NT2/D1 (cell line): ENCODE data around the gene NDUFAF2.

Experiments
- DNase-seq: peaks from one replicate; pipeline ENCODE4 v3.0.0-alpha.2; 2011; ENCODE audit warnings: low read depth, low spot score
- H3K27me3 ChIP-seq: 2 replicates; pipeline ENCODE4 v1.6.0; 2011; ENCODE audit warnings: mild to moderate bottlenecking; ENCODE audit not compliant: insufficient read length, insufficient read depth
- H3K36me3 ChIP-seq: 2 replicates; pipeline ENCODE4 v1.6.1; 2011; ENCODE audit warnings: mild to moderate bottlenecking, low read length, mixed read lengths; ENCODE audit not compliant: insufficient read depth, insufficient read length
- H3K4me1 ChIP-seq: 2 replicates; pipeline ENCODE4 v1.5.1; 2011; ENCODE audit not compliant: insufficient read depth, insufficient read length
- H3K4me3 ChIP-seq: 2 replicates; pipeline ENCODE4 v1.5.1; 2011; ENCODE audit warnings: low read depth; ENCODE audit not compliant: insufficient read length
- H3K9ac ChIP-seq: 2 replicates; pipeline ENCODE4 v1.6.0; 2011; ENCODE audit warnings: low read depth; ENCODE audit not compliant: insufficient read length
- H3K9me3 ChIP-seq: 2 replicates; pipeline ENCODE4 v1.5.1; 2011; ENCODE audit warnings: mild to moderate bottlenecking, low read length; ENCODE audit not compliant: insufficient read depth
- SUZ12 ChIP-seq: IDR thresholded peaks from 2 replicates; pipeline ENCODE4 v1.6.1; 2011; ENCODE audit not compliant: insufficient read length, insufficient read depth; ENCODE audit errors: extremely low read depth
- YY1 ChIP-seq: IDR thresholded peaks from 2 replicates; pipeline ENCODE4 v1.6.1; 2011; ENCODE audit not compliant: insufficient read length, insufficient read depth
- ZNF274 ChIP-seq: IDR thresholded peaks from 2 replicates; pipeline ENCODE4 v1.6.1; 2011; ENCODE audit warnings: mild to moderate bottlenecking, low read depth, low read length

NDUFAF2 gene

DNA sequence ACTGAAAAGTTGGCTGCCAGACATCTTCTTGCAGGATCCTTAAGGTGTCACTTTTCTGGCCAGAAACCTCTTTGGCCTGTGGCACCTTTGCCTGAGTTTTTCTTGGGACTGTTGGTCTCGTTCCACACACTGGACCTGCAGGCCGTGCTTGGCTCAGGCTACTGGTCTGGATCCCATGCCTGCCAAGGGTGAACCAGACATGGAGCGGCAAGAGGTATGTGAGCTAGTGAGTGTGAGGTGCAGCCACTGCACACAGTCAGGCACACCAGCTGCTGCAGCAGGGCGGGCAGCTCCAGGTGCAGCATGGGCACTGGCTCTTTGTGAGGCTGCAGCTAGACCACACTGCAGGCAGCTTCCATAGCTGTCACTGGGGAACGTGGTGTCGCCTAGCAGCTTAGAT is 47.9 kb downstream of the NDUFAF2 start:
- Histone ChIP-seq H3K27me3 (no peaks in the 10 kb centered on the region), H3K4me1 (no peaks in the 10 kb centered on the region), H3K9ac (no peak overlapping the region), H3K4me3 (no peak overlapping the region), H3K9me3 (peaks cover 18% of the 10 kb centered on the region; the same call in 1 of the 2 replicates), H3K36me3 (peaks cover 5% of the 10 kb centered on the region)
- no peak for DNase-seq
- TF ChIP-seq SUZ12 (no peak), ZNF274 (no peak), YY1 (no peak)

DNA sequence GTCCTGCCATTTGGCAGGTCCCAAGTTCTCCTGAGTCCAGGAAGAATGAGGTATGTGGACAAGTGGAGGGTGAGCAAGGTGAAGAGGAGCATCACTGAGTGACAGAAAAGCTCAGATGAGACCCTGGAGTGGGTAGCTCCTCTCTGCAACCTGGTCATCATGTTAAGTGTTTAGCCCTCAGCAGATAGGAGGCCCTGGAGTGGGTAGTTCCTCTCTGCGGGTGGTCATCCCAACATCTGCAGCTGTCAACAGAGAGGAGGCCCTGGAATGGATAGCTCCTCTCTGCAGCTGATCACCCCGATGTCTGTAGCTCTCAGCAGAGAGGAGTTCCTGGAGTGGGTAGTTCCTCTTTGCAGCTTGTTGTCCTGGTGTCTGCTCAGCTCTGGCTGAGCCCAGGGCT is 48.4 kb downstream of the NDUFAF2 start:
- no peak overlapping the region for H3K9ac ChIP-seq
- TF ChIP-seq SUZ12, result no peak
- TF ChIP-seq ZNF274, result no peak
- TF ChIP-seq YY1, result no peak

DNA sequence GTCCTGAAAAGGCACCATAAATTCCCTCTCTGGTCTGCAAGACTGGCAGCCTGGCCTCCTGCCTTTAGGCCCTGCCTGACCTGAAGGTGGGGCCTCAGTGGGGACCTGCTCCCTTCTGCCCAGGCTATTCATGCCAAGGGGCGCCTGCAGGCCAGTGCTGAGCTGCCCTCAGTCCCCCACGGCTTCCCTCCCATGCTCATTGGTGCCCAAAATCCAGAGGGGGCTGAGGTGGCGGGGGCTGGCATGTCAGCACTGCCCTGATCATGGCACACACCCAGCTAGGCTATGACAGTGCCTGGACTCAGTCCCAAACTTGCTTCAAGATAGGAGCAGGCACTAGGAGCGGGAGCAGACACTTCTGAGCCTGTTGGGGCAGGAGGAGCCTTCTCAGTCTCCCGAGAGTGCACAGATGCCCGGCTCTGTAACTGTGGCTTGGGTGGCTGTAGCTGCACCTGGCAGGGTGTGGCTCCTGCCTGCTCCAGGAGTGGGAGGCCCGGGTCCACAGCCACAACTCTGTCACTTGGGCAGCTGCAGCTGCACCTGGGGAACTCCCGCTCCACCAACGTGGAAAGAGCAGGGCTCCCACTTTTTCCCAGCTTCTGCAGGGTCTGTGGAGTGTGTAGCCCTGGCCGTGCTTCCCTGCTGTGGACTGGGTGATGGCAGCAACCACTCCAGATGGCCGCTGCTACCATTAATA is 49.0 kb downstream of the NDUFAF2 start:
- TF ChIP-seq YY1 (no peak), SUZ12 (no peak), ZNF274 (no peak)
- no peak for DNase-seq
- no peaks in the 10 kb centered on the region for H3K4me1 ChIP-seq
- H3K9ac ChIP-seq, result no peak overlapping the region
- no peak overlapping the region for H3K4me3 ChIP-seq
- peaks cover 5% of the 10 kb centered on the region for H3K36me3 ChIP-seq
- H3K27me3 ChIP-seq, result no peaks in the 10 kb centered on the region
- peaks cover 18% of the 10 kb centered on the region; the same call in 1 of the 2 replicates for H3K9me3 ChIP-seq

More for the DNA sequence above, 48.4 kb downstream of the NDUFAF2 start:
- Histone ChIP-seq H3K4me1 (no peaks in the 10 kb centered on the region), H3K27me3 (no peaks in the 10 kb centered on the region), H3K36me3 (peaks cover 5% of the 10 kb centered on the region), H3K4me3 (no peak overlapping the region), H3K9me3 (peaks cover 18% of the 10 kb centered on the region; the same call in 1 of the 2 replicates)
- DNase-seq, result no peak

DNA sequence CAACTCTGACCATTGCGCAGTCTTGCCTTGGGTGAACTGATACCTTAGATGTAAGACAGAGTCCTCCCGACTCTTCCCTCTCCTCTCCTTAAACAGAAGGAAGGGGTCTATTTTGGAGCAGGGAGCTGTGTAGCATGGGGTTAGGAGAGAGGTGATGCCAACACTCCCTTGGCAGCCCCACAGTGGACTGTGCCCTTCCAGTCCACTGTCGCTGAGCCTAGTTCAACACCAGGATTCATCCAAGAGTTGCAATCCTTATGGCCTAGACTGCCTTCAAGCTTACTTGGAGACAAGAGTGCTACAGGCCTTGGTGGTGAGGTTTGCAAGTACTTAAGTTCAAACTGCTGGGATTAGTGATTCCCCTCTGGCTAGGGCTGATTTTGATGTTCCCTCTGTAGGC is 51.4 kb downstream of the NDUFAF2 start:
- peaks cover 5% of the 10 kb centered on the region for H3K36me3 ChIP-seq
- H3K4me1 ChIP-seq, result no peaks in the 10 kb centered on the region
- H3K4me3 ChIP-seq, result no peak overlapping the region
- H3K9me3 ChIP-seq, result peaks cover 18% of the 10 kb centered on the region; the same call in 1 of the 2 replicates
- H3K9ac ChIP-seq, result no peak overlapping the region
- H3K27me3 ChIP-seq, result no peaks in the 10 kb centered on the region
- no peak for DNase-seq
- TF ChIP-seq SUZ12, result no peak

DNA sequence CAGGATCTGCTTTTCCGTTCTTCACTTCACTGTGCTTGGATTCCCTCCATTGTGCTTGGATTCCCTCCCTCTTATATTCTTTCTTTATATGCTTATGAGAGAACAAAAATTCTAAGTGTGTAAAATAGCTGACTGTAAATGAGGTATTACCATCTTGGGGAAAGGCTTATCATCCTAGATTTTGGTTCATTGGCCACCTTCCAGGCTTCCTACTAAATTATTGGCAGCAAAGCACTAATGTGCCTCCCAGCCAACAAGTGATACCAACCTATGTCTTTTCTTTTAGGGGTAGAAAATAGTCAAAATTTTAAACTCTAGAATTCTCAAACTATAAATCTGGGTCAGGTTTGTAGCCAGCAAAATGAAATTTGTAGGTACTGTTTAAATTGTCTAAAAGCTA is 52.7 kb downstream of the NDUFAF2 start:
- Histone ChIP-seq H3K36me3 (peaks cover 5% of the 10 kb centered on the region), H3K27me3 (no peaks in the 10 kb centered on the region), H3K4me3 (no peak overlapping the region), H3K9me3 (peaks cover 17% of the 10 kb centered on the region; the same call in 1 of the 2 replicates), H3K9ac (no peak overlapping the region), H3K4me1 (no peaks in the 10 kb centered on the region)
- TF ChIP-seq SUZ12 (no peak), YY1 (no peak), ZNF274 (no peak)
- DNase-seq, result no peak

DNA sequence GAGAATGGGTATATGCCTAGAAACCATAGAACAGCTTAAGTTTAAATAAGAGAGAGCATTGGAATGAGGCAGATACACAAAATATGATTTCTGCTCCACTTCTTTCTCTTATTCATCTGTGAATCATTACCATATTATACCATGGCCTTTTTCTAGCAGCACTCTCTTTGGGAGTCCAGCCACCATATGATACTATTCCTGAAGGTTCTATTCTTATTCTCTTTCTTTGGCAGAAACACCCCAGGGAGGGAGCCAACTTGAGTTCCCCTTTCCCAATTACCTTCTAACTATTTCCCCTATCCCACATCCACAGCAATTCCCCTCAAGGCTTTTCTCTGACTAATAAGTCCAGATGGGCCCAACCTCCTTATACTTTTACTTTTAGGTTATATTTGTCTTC is 55.9 kb downstream of the NDUFAF2 start:
- Histone ChIP-seq H3K4me1 (no peaks in the 10 kb centered on the region), H3K36me3 (no peaks in the 10 kb centered on the region), H3K27me3 (no peaks in the 10 kb centered on the region), H3K4me3 (no peak overlapping the region), H3K9ac (no peak overlapping the region), H3K9me3 (no peaks in the 10 kb centered on the region)
- TF ChIP-seq SUZ12 (no peak), ZNF274 (no peak), YY1 (no peak)
- no peak for DNase-seq

DNA sequence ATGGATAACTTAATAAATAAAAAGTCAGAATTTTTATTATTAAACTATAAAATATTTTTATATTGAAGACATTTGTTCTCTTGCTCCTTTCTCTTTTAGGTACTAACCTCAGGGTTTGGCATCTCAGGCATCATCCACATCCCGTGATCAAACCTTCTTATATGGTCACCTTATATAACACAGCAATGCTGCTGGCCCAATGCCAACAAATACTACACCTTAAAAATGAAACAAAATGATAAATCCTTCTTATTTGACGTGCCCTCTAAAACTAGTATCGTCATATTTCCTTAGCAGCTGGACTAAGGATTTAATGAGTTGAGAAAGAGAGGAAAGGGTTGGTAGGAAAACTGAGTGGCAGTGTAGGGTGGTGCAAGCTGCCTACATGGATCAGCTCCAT is 56.6 kb downstream of the NDUFAF2 start:
- TF ChIP-seq ZNF274, result no peak
- TF ChIP-seq YY1, result no peak
- no peak for TF ChIP-seq SUZ12
- no peaks in the 10 kb centered on the region for H3K9me3 ChIP-seq
- H3K9ac ChIP-seq, result no peak overlapping the region
- DNase-seq, result no peak
- H3K27me3 ChIP-seq, result no peaks in the 10 kb centered on the region
- no peaks in the 10 kb centered on the region for H3K36me3 ChIP-seq
- H3K4me3 ChIP-seq, result no peak overlapping the region
- H3K4me1 ChIP-seq, result no peaks in the 10 kb centered on the region
